ENCODE measurements around the gene NID2. TPM values are rescaled to one million over a fixed set of nuclear protein-coding genes. Genes with fewer than 3 reads are reported as not detected.
A peak's percentile ranks its signal among the peaks of the same experiment; 100 is the strongest.

The NID2 gene, protein sequence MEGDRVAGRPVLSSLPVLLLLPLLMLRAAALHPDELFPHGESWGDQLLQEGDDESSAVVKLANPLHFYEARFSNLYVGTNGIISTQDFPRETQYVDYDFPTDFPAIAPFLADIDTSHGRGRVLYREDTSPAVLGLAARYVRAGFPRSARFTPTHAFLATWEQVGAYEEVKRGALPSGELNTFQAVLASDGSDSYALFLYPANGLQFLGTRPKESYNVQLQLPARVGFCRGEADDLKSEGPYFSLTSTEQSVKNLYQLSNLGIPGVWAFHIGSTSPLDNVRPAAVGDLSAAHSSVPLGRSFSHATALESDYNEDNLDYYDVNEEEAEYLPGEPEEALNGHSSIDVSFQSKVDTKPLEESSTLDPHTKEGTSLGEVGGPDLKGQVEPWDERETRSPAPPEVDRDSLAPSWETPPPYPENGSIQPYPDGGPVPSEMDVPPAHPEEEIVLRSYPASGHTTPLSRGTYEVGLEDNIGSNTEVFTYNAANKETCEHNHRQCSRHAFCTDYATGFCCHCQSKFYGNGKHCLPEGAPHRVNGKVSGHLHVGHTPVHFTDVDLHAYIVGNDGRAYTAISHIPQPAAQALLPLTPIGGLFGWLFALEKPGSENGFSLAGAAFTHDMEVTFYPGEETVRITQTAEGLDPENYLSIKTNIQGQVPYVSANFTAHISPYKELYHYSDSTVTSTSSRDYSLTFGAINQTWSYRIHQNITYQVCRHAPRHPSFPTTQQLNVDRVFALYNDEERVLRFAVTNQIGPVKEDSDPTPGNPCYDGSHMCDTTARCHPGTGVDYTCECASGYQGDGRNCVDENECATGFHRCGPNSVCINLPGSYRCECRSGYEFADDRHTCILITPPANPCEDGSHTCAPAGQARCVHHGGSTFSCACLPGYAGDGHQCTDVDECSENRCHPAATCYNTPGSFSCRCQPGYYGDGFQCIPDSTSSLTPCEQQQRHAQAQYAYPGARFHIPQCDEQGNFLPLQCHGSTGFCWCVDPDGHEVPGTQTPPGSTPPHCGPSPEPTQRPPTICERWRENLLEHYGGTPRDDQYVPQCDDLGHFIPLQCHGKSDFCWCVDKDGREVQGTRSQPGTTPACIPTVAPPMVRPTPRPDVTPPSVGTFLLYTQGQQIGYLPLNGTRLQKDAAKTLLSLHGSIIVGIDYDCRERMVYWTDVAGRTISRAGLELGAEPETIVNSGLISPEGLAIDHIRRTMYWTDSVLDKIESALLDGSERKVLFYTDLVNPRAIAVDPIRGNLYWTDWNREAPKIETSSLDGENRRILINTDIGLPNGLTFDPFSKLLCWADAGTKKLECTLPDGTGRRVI (N-terminal part only)
- total RNA-seq (2022) (9.5 and 10.8 TPM in 2 replicates), Bru-seq, nascent RNA (percentile 41 among the genes with signal in this experiment), BruChase-seq, experiment 1, labeled RNA remaining after a 2-hour chase (percentile 46 among the genes with signal in this experiment), BruChase-seq, experiment 2, labeled RNA remaining after a 6-hour chase (percentile 44 among the genes with signal in this experiment)
- long read RNA-seq, full-length matches to known transcripts: 7 of 12 reads
- long read RNA-seq, partial matches to known transcripts: 0 of 12 reads
- long read RNA-seq, other reads (novel, unspliced or antisense): 5 of 12 reads

- Histone ChIP-seq H3K36me3 (ENCODE audit: control insufficient read depth, insufficient read depth, low read length) (no peaks in the 10 kb centered on the region), H3K9me3 (no peaks in the 10 kb centered on the region), H3K4me1 (peaks cover 17% of the 10 kb centered on the region; the same call in 1 of the 2 replicates), H3K4me3 (ENCODE audit: low read depth, low read length) (peak within 1 kb of the TSS; percentile 47), H3K27me3 (replicated peaks; ENCODE audit: control insufficient read depth, insufficient read depth, low read length) (no peaks in the 10 kb centered on the region)
- Mint-ChIP-seq H3K27me3 (ENCODE audit: insufficient read depth, unreplicated experiment) (no peaks in the 10 kb centered on the region), H3K4me3 (ENCODE audit: unreplicated experiment) (peak within 1 kb of the TSS; percentile 78), H3K36me3 (ENCODE audit: insufficient read depth, unreplicated experiment) (no peaks in the 10 kb centered on the region), H3K4me1 (ENCODE audit: low read depth, unreplicated experiment) (peaks cover 26% of the 10 kb centered on the region), H3K9me3 (ENCODE audit: unreplicated experiment) (no peaks in the 10 kb centered on the region), H3K27ac (ENCODE audit: unreplicated experiment) (peak within 1 kb of the TSS; percentile 63)
- ChIA-PET POLR2A (no interaction called here), CTCF (interaction anchor here (0.5 to 1.3 kb wide), 2 partner anchors 25 to 483 kb away, joined by 5 to 7 read pairs; partner anchors contain the start of gene TXNDC16)
- intact Hi-C loops (cut with micrococcal nuclease; ENCODE audit: unreplicated experiment): loop anchor here (10.0 kb wide), 1 partner anchor 54 kb away; no protein-coding TSS in a partner anchor
- peak in 1 of 2 experiments; percentile 41 for DNase-seq
- BruUV-seq (replicated peaks): no TSS peak
- TF ChIP-seq, protein P1, sequence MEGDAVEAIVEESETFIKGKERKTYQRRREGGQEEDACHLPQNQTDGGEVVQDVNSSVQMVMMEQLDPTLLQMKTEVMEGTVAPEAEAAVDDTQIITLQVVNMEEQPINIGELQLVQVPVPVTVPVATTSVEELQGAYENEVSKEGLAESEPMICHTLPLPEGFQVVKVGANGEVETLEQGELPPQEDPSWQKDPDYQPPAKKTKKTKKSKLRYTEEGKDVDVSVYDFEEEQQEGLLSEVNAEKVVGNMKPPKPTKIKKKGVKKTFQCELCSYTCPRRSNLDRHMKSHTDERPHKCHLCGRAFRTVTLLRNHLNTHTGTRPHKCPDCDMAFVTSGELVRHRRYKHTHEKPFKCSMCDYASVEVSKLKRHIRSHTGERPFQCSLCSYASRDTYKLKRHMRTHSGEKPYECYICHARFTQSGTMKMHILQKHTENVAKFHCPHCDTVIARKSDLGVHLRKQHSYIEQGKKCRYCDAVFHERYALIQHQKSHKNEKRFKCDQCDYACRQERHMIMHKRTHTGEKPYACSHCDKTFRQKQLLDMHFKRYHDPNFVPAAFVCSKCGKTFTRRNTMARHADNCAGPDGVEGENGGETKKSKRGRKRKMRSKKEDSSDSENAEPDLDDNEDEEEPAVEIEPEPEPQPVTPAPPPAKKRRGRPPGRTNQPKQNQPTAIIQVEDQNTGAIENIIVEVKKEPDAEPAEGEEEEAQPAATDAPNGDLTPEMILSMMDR (IDR thresholded peaks at IDR 0.05; ENCODE audit: insufficient read depth in 1 of 2, low read depth in 1 of 2, low read length in 1 of 2, severe bottlenecking in 1 of 2, unreplicated experiment in 1 of 2): no peak
Observed at GRCh38 chr14:52068615-52069306, at the start of gene NID2. Gene NID2, minus strand, starts transcription at chr14:52069059. Its CDS starts 65 bp downstream, at chr14:52068994.

GRCh38 chr14:52117111-52117832 lies 48.4 kb upstream of the NID2 start:
- intact Hi-C loops (cut with micrococcal nuclease; ENCODE audit: unreplicated experiment): no loop called here
- no peaks in the 10 kb centered on the region for H3K36me3 Mint-ChIP-seq (ENCODE audit: insufficient read depth, unreplicated experiment)
- ChIA-PET CTCF (no interaction called here), POLR2A (no interaction called here)
- TF ChIP-seq, protein P1 (IDR thresholded peaks at IDR 0.05; ENCODE audit: insufficient read depth in 1 of 2, low read depth in 1 of 2, low read length in 1 of 2, severe bottlenecking in 1 of 2, unreplicated experiment in 1 of 2): no peak
- no peaks in the 10 kb centered on the region for H3K27me3 ChIP-seq (replicated peaks; ENCODE audit: control insufficient read depth, insufficient read depth, low read length)
- no peak for DNase-seq
- no peaks in the 10 kb centered on the region for H3K27me3 Mint-ChIP-seq (ENCODE audit: insufficient read depth, unreplicated experiment)
- no peaks in the 10 kb centered on the region for H3K36me3 ChIP-seq (ENCODE audit: control insufficient read depth, insufficient read depth, low read length)
- BruUV-seq (replicated peaks): no TSS peak
- H3K4me1 ChIP-seq: peaks cover 6% of the 10 kb centered on the region; the same call in 1 of the 2 replicates
- H3K27ac Mint-ChIP-seq (ENCODE audit: unreplicated experiment): no peak overlapping the region
- H3K4me3 Mint-ChIP-seq (ENCODE audit: unreplicated experiment): no peak overlapping the region
- H3K9me3 ChIP-seq: no peaks in the 10 kb centered on the region
- no peak overlapping the region for H3K4me3 ChIP-seq (ENCODE audit: low read depth, low read length)
- peaks cover 14% of the 10 kb centered on the region for H3K9me3 Mint-ChIP-seq (ENCODE audit: unreplicated experiment)
- peaks cover 21% of the 10 kb centered on the region for H3K4me1 Mint-ChIP-seq (ENCODE audit: low read depth, unreplicated experiment)

All from Caco-2 (cell line).